ENCODE results near the gene ERLEC1.

The ERLEC1 gene

GRCh38 chr2:53793821-53794220 is 7.0 kb downstream of the ERLEC1 start:
- no peak for DNase-seq
- Histone ChIP-seq H3K4me1 (ENCODE audit: insufficient read depth, low read length) (peaks cover 18% of the 10 kb centered on the region), H3K9ac (ENCODE audit: low read depth, low read length) (no peak overlapping the region), H3K79me2 (ENCODE audit: insufficient read depth, low read length) (peaks cover 48% of the 10 kb centered on the region), H3K27ac (ENCODE audit: low read length) (no peak overlapping the region), H3K4me3 (ENCODE audit: low read depth in 1 of 2, low read length in 2 of 2) (no peak overlapping the region), H3K4me2 (ENCODE audit: insufficient read depth, low read length) (no peak overlapping the region), H3K9me3 (ENCODE audit: insufficient read depth, low read length, severe bottlenecking) (no peaks in the 10 kb centered on the region), H3K27me3 (ENCODE audit: insufficient read depth, low read length, poor library complexity) (no peaks in the 10 kb centered on the region), H4K20me1 (ENCODE audit: insufficient read depth, low read length) (no peaks in the 10 kb centered on the region), H2AFZ (ENCODE audit: low read depth, low read length) (no peak overlapping the region), H3K36me3 (ENCODE audit: insufficient read depth, low read length) (peaks cover 40% of the 10 kb centered on the region)
- no peak for ATAC-seq (ENCODE audit: insufficient read depth, low read depth)
- TF ChIP-seq, protein P1, sequence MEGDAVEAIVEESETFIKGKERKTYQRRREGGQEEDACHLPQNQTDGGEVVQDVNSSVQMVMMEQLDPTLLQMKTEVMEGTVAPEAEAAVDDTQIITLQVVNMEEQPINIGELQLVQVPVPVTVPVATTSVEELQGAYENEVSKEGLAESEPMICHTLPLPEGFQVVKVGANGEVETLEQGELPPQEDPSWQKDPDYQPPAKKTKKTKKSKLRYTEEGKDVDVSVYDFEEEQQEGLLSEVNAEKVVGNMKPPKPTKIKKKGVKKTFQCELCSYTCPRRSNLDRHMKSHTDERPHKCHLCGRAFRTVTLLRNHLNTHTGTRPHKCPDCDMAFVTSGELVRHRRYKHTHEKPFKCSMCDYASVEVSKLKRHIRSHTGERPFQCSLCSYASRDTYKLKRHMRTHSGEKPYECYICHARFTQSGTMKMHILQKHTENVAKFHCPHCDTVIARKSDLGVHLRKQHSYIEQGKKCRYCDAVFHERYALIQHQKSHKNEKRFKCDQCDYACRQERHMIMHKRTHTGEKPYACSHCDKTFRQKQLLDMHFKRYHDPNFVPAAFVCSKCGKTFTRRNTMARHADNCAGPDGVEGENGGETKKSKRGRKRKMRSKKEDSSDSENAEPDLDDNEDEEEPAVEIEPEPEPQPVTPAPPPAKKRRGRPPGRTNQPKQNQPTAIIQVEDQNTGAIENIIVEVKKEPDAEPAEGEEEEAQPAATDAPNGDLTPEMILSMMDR (IDR thresholded peaks at IDR 0.05; ENCODE audit: borderline replicate concordance, extremely low read depth, low read length, poor library complexity, severe bottlenecking) = no peak
- no peak for TF ChIP-seq EZH2 (IDR thresholded peaks at IDR 0.05; ENCODE audit: borderline replicate concordance, low read depth, low read length, severe bottlenecking)

- Histone ChIP-seq H2AFZ (ENCODE audit: low read depth, low read length) (no peak overlapping the region), H3K4me1 (ENCODE audit: insufficient read depth, low read length) (no peaks in the 10 kb centered on the region), H3K9ac (ENCODE audit: low read depth, low read length) (no peak overlapping the region), H3K9me3 (ENCODE audit: insufficient read depth, low read length, severe bottlenecking) (no peaks in the 10 kb centered on the region), H4K20me1 (ENCODE audit: insufficient read depth, low read length) (no peaks in the 10 kb centered on the region), H3K27me3 (ENCODE audit: insufficient read depth, low read length, poor library complexity) (no peaks in the 10 kb centered on the region), H3K4me3 (ENCODE audit: low read depth in 1 of 2, low read length in 2 of 2) (no peak overlapping the region), H3K4me2 (ENCODE audit: insufficient read depth, low read length) (no peak overlapping the region), H3K36me3 (ENCODE audit: insufficient read depth, low read length) (peaks cover 78% of the 10 kb centered on the region; the same call in 1 of the 2 replicates), H3K79me2 (ENCODE audit: insufficient read depth, low read length) (no peaks in the 10 kb centered on the region), H3K27ac (ENCODE audit: low read length) (no peak overlapping the region)
- DNase-seq (no peak), ATAC-seq (ENCODE audit: insufficient read depth, low read depth) (no peak)
- TF ChIP-seq, protein P1 (IDR thresholded peaks at IDR 0.05; ENCODE audit: borderline replicate concordance, extremely low read depth, low read length, poor library complexity, severe bottlenecking) = no peak
- TF ChIP-seq EZH2 (IDR thresholded peaks at IDR 0.05; ENCODE audit: borderline replicate concordance, low read depth, low read length, severe bottlenecking) = no peak
Measured at GRCh38 chr2:53801547-53801946, 14.7 kb downstream of the ERLEC1 start.

GRCh38 chr2:53802617-53803151 is 15.8 kb downstream of the ERLEC1 start:
- Histone ChIP-seq H3K27ac (ENCODE audit: low read length) (no peak overlapping the region), H3K9ac (ENCODE audit: low read depth, low read length) (no peak overlapping the region), H3K27me3 (ENCODE audit: insufficient read depth, low read length, poor library complexity) (no peaks in the 10 kb centered on the region), H2AFZ (ENCODE audit: low read depth, low read length) (no peak overlapping the region), H3K36me3 (ENCODE audit: insufficient read depth, low read length) (peaks cover 80% of the 10 kb centered on the region; the same call in 1 of the 2 replicates), H3K4me3 (ENCODE audit: low read depth in 1 of 2, low read length in 2 of 2) (no peak overlapping the region), H3K4me1 (ENCODE audit: insufficient read depth, low read length) (no peaks in the 10 kb centered on the region), H3K4me2 (ENCODE audit: insufficient read depth, low read length) (no peak overlapping the region), H4K20me1 (ENCODE audit: insufficient read depth, low read length) (no peaks in the 10 kb centered on the region), H3K9me3 (ENCODE audit: insufficient read depth, low read length, severe bottlenecking) (no peaks in the 10 kb centered on the region), H3K79me2 (ENCODE audit: insufficient read depth, low read length) (no peaks in the 10 kb centered on the region)
- no peak for TF ChIP-seq EZH2 (IDR thresholded peaks at IDR 0.05; ENCODE audit: borderline replicate concordance, low read depth, low read length, severe bottlenecking)
- TF ChIP-seq, protein P1 (IDR thresholded peaks at IDR 0.05; ENCODE audit: borderline replicate concordance, extremely low read depth, low read length, poor library complexity, severe bottlenecking) = no peak
- DNase-seq (no peak), ATAC-seq (ENCODE audit: insufficient read depth, low read depth) (no peak)
